Activated CD4-positive, CD25-positive, alpha-beta regulatory T cell (primary cell): ENCODE measurements around the gene RHEX.

Experiments used
- DNase-seq, 4 experiments: peaks; one replicate each; lab custom pipeline; 2025; lab: John Stamatoyannopoulos, UW

Gene RHEX

GRCh38 chr1:206094024-206094423 lies 41.1 kb downstream of the RHEX start:
- no peak for DNase-seq

DNA sequence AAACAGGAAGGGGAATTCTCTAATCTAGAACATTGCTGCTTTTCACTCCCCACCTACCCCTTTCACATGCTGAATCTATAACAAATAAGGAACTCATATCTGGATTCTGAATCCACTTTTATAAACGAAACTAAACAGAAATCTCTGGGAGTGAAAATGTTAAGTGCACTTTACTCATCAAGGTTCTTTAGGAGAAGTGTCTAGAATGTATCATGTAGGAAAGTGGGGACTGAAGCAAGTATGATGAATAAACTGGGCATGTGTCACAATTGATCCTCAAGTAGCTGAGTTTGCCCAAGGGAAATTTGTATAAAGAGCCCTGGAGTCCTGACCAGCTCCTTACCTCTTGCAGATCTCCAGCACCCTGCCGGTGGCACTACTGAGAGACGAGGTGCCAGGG lies 44.4 kb downstream of the RHEX start:
- no peak for DNase-seq

GRCh38 chr1:206098242-206098919 lies 45.4 kb downstream of the RHEX start:
- no peak for DNase-seq

DNA sequence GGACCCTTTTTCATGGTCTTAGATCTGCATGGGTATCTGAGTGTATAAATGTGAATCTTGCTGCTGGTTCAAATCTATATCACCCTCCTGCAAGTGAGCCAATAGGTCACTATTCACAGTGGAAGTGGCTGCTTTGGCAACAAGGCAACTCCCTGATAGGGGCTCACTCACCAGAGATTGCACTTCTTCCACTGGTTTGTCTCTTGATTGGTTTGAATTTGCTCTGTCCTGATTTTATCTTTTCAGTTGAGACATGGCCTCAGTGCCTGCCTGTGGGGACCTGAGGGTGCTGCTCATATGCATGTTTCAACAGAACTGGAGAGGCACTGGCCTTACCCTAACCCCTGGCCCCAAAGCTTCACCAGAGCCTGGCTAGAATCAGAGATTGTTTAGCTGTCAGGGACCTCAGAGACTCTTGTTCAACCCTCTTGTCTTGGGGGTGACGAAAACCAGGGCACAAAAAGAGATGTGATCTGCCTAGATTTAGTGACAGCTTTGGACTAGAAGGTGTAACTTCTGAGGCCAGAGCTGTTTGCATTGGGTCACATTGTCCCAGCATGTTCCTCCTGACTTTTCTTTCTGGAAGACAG lies 47.3 kb downstream of the RHEX start:
- DNase-seq, result no peak

DNA sequence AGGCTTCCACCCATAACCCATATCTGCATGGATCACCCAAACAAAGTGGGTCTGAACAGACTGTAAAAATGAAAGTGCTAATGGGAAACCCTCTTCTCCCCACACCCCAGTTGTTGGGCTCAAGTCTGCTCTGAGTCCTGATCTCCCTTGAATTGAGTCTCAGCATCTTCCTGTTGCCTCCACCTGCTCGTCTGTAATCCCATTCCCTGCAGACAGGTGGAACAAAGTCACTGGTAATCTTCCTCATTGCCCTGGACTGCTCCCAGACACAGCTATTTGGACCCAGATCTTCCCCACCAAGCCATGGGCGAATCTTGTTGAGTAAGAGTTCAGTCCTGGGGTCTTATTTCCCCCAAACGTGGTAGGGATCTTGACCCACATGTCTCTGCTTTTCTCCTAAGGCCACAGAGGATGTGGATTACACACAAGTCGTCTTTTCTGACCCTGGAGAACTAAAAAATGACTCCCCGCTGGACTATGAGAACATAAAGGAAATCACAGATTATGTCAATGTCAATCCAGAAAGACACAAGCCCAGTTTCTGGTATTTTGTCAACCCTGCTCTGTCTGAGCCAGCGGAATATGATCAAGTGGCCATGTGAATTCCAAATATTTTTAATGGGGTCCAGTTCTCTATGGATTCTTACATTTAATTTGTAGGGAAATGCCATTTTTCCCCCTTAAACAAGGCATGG lies 48.5 kb downstream of the RHEX start:
- no peak for DNase-seq

DNA sequence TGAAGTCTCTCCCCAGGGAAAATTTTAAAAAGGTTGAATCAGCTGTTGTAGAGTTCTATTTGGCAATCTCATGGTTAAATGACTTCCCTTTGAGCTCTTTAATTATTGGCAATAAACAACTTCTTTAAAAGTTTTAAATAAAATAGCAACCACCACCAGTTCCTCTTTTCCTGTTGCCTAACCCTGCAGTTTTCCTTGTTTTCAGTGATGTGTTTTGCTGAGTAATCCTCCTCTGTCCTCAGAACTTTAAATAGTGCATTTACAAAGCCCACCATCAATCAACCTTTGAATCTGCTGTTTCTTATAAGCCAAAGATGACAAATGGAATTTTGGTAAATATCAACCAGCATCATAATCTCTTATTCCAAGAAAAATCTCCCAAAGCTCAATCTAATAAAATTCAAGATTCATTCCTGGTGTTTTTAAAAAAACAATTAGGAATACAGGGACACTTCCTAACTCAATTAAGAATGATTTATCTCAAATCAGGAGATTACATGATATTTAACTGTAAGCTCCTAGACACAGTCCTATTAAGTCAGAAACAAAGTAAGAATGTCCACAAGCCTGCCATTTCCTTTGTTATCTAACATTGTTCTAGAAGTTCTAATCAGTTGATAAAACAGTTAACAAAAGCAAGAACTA lies 49.4 kb downstream of the RHEX start:
- DNase-seq, result no peak

GRCh38 chr1:206103979-206104378 lies 51.0 kb downstream of the RHEX start:
- no peak for DNase-seq

- no peak for DNase-seq
These were observed 52.6 kb downstream of the RHEX start for GRCh38 chr1:206105464-206105995.

DNA sequence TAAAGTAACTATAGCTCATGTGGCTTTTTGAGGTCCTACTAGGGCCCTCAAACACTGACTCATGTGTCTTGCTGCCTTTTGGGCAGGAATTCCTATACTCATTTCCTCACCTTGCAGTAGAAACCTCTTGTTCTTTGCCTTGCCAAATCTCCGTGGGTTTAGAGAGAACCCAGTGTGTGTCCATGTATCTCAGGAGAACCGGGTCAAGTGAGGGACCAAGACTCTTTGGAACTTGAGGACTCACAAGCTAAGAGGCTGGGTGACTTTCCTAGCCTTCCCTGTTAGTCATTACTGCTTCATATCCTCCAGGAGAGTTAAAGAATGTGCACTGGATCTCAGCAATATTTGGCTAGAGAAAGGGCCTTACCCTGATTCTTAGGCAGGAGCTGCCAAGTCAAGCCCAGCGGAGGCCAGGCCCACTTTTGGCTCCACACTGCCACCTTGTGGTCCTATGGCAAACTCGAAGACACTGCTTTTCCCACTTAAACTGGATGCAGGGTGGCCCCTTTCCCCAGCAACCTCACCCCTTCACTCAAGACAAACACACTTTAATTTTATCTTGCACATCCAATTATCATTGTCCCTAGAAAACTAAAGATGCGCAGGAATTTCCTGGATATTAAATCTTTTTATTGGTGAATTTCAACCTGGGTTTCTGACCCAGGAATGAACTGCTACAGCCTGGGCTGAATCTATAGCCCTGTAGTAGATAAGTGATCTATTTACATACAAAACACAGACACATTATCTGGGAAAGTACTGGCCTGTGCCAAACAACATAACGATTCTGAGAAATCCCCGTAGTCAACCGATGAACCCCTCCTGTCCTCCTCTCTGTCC lies 53.6 kb downstream of the RHEX start:
- peak; percentile 37 to 68 (median 52) for DNase-seq

DNA sequence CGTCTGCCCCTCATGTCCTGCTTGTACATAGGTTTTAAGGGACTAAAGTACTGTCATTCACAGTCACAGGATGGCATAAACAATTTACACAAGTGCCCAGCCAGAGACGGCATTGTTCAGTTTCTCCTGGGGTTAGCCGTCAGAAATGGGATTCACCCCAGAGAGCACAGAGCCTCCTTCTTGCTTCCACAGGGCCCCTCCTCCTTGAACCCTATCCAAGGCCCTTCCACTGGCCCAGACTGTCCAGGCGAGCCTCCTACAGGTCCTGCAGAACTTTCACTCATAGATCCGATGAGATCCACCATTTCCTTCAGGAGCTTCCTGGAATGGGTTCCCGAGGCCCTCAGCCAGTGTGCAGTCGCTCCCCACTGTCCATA lies 54.2 kb downstream of the RHEX start:
- no peak for DNase-seq

- no peak for DNase-seq
These were observed 55.7 kb downstream of the RHEX start for GRCh38 chr1:206108635-206109034.

DNA sequence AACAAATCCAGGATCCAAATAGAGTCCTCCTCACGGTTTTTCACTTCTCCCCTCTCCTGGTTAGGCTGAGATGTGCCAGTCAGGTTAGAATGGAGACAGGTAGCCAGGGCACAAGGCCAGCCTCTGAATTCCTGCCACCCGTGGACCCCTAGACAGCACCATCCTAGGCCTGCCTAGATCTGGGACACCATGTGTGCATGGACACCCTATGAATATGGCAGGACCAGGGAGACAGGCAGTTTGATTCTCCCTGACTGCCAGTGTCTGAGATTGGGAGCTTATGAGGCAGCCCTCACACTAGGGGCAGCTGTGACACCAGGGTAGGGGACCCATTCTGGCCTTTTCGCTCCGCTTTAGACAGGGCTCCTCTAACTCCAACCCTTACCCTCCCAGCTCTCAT lies 56.7 kb downstream of the RHEX start:
- DNase-seq, result no peak

DNA sequence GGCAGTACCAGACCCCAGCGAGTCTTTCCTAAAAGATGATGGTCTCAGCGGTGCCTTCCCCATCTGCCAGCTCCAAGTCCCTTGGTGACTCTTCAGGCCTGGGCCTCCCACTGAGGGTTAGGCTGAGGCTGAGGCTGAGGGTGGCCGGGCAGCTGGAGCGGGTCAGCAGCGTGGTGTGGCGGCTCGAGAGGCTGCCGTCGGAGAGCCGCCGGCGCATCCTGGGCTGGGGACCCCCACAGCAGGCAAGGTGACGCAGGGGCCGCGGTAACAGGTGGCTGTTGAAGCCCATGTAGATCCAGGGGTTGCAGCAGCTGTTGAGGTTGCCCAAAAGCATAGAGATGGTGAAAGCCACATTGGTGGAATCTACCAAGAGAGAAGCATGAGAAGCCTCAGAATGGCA lies 57.2 kb downstream of the RHEX start:
- no peak for DNase-seq

GRCh38 chr1:206110820-206111219 lies 57.8 kb downstream of the RHEX start:
- no peak for DNase-seq

- DNase-seq, result no peak
These were observed 58.4 kb downstream of the RHEX start for GRCh38 chr1:206111271-206111927.

GRCh38 chr1:206112600-206113301 lies 59.8 kb downstream of the RHEX start:
- DNase-seq, result no peak

GRCh38 chr1:206114692-206115640 lies 62.0 kb downstream of the RHEX start:
- DNase-seq, result no peak

GRCh38 chr1:206115791-206116190 lies 62.8 kb downstream of the RHEX start:
- DNase-seq, result no peak

- no peak for DNase-seq
These were observed 63.4 kb downstream of the RHEX start for GRCh38 chr1:206116191-206116872.
